HG03064 (cell line): Measurements from ENCODE around the gene EFNA5.
"Not testable (repeated sequence)": the region's sequence is repeated elsewhere in the genome, so short reads cannot be mapped to it uniquely, and the experiment has no call there.

Source experiments
- ATAC-seq: cut with Tn5 transposase; IDR thresholded peaks from one replicate; pipeline ENCODE4 v1.9.1; 2021; ENCODE audit warnings: low read depth; ENCODE audit not compliant: unreplicated experiment

Gene EFNA5

DNA sequence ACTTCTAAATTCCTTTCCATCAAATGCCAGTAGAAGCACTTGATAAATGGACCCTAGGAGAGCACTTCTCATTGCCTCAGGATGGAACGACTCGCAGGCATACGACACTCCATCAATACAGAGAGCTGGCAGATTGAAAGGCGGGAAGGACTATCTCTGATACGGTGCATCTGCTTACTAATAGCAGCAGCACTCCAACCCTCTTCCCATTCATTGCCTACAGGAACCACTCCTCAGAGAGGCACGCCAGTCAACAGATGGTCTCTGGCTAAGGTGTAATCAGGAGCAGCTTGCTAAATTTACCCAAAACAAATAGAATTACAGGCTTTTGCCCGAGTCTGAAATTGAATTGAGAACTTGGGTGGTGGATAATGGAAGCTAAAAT lies 168.1 kb downstream of the EFNA5 start:
- no peak for ATAC-seq

DNA sequence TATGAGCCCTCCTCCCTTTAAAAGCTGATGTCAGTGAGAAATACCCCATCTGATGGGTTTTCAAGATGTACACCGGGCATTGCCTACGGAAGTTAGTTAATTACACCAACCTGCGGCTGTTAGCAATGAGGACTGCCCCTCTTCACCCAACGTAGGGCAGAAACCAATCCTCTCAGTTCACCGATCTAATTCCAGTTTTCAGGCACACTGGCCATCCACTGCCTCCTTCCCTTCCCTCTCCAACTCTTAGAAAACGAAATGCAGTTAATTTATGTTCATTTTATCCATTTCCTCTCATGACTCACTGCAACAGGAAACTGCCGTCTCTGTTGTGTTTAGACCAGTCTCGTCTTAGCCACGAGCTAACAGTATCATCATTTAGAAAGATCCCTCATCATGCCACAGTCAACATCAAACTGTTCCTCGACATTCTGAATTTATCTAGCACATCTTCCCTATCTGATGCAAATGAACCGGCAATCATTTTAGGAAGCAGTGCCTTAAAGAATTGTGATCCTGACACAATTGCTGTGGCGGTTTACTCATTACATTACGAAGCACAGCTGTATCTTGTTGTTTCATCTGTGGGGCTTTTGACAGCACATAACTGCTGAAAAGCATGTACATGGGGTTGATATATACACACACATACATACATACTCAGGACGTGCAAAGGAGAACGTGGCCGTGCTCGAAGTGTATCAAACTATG lies 168.6 kb downstream of the EFNA5 start:
- no peak for ATAC-seq

GRCh38 chr5:107500840-107501239 lies 169.9 kb downstream of the EFNA5 start:
- ATAC-seq = no peak

DNA sequence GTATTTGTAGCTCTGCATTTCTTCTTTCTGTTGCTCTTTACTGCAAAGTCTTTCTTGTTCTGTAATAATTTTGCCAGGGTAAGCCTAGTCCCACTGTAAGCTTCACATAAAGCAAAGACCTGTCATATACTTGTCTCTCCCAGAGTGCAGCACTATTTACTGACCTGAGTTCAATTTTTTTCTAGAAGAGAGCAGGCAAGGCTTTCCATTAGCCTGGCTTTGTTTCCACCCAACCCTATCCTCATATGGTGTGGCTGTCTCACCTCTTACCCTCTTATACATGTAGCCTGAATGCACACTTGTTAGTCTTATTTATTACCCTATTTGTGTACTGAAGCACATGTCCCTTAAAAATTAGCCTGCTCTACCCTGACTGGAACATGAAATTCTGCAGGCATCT lies 170.4 kb downstream of the EFNA5 start:
- no peak for ATAC-seq

DNA sequence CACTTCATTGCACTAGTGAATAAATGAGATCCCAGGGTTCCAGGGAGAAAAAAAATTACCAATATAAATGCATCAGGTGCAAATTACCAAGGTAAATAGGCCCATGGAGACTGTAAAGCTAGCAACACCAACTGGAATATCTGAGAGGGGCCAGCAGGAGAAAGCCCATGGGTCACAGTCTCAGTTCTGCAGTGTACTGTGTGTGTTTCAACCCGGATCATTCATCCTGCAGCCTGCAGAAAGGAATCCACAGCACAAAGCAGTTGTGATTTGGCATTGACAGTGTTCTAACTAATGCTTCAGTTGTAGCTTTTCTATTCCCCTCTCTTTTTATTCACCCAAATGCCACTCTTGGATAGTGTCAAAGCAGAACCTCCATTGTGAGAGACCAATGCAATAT lies 171.0 kb downstream of the EFNA5 start:
- ATAC-seq = no peak

DNA sequence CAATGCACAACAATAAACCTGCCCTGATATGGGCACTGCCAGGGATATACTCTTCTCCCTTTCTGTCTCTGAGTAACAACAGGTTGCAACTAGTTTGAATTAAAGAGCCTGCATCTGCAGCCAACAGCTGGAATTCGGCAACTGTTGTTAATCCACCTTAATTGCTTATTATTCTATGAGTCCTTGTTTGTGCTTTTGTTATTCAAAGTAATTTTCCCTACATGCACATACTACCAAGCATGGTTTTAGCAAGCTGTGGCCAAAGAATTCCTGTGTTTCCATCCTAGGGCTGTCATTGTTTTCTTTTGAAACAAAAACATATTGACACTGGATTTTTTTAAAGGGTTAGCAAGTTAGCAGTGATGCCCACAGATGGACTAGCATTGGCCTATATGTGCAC lies 171.5 kb downstream of the EFNA5 start:
- no peak for ATAC-seq

- ATAC-seq = no peak
Observed at GRCh38 chr5:107496466-107496865, 174.3 kb downstream of the EFNA5 start.

DNA sequence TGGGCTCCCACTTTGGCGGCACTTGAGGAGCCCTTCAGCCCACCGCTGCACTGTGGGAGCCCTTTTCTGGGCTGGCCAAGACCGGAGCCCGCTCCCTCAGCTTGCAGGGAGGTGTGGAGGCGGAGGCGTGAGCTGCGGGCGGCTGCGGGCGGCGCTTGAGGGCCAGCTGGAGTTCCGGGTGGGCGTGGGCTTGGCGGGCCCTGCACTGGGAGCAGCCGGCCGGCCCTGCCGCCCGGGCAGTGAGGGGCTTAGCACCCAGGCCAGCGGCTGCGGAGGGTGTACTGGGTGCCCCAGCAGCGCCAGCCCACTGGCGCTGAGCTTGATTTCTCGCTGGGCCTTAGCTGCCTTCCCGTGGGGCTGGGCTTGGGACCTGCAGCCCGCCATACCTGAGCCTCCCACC lies 176.6 kb downstream of the EFNA5 start:
- not testable (repeated sequence) for ATAC-seq

GRCh38 chr5:107487056-107487542 lies 183.6 kb downstream of the EFNA5 start:
- no peak for ATAC-seq

DNA sequence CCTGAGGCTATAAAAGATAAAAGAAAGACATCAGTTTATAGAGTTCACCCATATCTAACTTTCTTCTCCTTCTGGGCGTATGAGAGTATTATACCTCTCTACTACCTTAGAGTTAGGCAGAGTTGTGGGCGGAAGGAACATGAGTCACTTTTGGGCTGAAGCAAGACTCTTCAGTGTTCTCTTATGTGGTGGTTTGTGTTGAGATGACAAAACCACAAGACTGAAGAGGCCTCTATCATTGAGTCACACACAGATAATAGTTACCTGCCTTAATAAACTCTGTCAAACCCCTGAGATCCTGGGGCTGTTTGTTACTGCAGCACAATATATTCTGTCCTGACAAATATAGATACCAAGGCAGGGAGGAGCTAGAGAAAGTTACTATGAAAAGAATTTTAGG lies 184.2 kb downstream of the EFNA5 start:
- ATAC-seq = peak; percentile 44

- peak; percentile 67 for ATAC-seq
Observed at GRCh38 chr5:107485184-107485583, 185.6 kb downstream of the EFNA5 start.

GRCh38 chr5:107484281-107484680 lies 186.5 kb downstream of the EFNA5 start:
- no peak for ATAC-seq

DNA sequence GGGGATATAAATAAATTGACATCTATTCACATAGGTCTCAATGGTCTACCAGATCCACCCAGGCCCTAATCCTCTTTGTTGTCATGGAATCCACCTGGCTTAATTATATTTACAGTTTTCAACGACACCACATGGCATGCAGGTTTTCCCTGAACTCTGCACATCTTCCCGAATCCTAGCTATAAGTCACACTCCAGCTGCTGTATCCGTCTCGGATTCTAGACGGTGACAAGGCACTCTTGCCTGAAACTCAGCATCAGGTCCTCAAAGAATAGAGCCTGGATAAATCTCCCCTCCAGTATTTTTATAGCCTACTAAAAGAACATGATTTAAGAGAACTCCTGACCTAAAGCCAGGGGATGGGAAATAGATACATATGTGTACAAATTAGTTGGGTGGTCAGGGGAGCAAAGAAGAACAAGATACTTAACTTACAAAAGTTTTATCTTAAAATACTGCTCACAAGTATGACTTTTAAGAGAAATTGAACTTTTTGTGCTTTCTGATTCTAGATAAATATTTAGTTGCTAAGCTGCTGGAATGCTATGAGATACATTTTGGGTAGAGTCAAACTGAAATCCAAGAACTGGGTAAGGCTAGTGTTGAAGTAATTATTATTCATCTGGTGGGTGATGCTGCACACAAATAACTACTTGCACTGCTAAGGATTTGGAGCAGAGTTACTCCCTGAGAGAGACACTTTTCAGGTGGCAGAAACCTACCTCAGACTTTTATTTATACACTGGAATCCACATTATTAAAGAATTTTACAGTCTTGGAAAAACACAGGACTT lies 187.3 kb downstream of the EFNA5 start:
- no peak for ATAC-seq

DNA sequence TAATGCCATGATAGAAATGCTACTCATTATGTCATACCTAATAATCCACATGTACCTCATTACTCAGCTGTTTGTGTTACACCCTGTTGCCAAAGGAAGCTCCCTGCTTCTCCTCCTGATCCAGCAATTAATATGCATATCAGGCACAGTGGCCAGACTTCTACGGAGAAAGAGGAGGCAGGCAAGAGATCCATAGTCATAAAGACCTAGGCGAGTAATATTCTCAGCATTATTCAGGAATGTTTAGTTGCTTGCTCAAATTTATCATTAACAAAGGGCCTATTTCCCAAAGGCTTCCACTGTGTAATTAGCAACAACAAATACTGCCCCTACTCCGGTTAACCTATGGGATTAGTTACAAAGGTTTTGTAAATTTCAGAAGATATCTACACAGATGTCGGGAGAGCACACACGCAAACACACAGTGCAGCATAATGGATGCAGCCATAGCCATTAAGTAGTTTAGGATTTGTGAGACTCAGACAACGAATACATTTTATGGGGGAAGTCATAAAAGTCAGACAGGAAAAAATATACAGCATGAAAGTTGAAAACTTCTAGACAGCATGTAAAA lies 192.6 kb downstream of the EFNA5 start:
- ATAC-seq = no peak

- no peak for ATAC-seq
Observed at GRCh38 chr5:107477492-107477891, 193.2 kb downstream of the EFNA5 start.

- peak; percentile 93 for ATAC-seq
Observed at GRCh38 chr5:107476783-107477182, 194.0 kb downstream of the EFNA5 start.

DNA sequence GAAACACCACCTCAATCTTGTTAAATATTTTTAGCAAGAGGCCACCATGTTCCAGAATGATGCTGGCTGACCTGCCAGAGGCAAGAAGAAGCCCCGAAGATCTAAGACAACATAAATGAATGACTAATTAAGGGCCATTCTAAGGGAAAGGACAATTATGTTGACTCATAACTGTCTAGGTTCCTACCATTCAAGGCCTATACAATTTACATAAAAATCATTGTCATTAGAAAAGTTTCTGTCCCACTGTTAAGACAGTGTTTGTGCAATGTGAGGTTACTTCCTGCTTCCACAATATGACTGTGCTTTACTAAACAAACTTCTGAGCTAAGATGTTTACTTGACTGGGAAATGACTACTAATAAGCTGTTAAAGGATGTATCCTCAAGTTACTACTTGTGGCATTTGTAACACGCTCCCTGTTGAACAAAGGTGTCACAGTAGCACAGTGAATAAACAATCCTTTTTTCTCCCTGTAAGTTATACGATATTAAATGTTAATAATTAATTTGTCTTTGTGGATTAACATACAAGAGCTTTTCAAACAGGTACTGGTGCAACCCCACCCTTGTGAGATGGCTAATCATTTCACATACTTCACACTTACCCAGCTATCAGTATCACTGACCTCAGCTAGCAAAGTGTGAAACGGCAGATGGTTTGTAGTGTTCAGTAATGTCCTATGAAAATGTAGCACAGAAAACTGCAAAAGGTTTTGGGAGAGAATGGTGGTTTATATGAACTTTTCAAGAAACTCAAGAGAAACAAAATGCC lies 195.8 kb downstream of the EFNA5 start:
- ATAC-seq = peak; percentile 58

- no peak for ATAC-seq
Observed at GRCh38 chr5:107474361-107474715, 196.4 kb downstream of the EFNA5 start.

DNA sequence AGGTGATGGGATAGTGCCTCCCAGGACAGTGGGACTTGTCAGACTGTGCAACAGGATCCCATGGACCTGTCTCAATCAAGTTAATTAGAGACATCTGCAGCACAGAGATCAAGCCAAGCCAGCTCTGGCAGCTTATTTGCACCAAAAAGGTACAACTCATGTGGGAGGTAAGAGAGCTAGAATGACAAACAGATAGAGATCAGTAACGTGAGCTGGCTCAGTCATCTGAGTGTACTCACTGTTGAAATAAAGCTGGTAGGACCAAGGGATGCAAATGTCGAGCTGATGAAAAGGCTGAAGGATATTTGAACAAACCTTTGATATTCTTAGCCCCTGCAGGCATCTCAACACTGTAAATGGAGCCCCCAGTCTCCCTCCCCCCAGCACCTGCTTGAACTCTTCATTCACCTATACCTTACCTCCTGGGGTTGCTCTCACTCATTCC lies 198.1 kb downstream of the EFNA5 start:
- no peak for ATAC-seq

- ATAC-seq = no peak
Observed at GRCh38 chr5:107470295-107470582, 200.5 kb downstream of the EFNA5 start.
